ENCODE data around the gene TIRAP.
A peak's percentile ranks its signal among the peaks of the same experiment; 100 is the strongest.
"Not testable (repeated sequence)": the region's sequence is repeated elsewhere in the genome, so short reads cannot be mapped to it uniquely, and the experiment has no call there.

TIRAP gene

GRCh38 chr11:126284829-126285228 is 1.9 kb downstream of the TIRAP start:
- DNase-seq (ENCODE audit: low read depth in 2 of 2), result peak; percentile 80 to 87

GRCh38 chr11:126288237-126288636 is 5.3 kb downstream of the TIRAP start:
- DNase-seq (ENCODE audit: low read depth in 2 of 2), result no peak

GRCh38 chr11:126290887-126291286 is 8.0 kb downstream of the TIRAP start:
- no peak for DNase-seq (ENCODE audit: low read depth in 2 of 2)

- no peak for DNase-seq (ENCODE audit: low read depth in 2 of 2)
Observed at GRCh38 chr11:126293726-126294125, 10.8 kb downstream of the TIRAP start.

- no peak for DNase-seq (ENCODE audit: low read depth in 2 of 2)
Observed at GRCh38 chr11:126297004-126297403, 14.1 kb downstream of the TIRAP start.

GRCh38 chr11:126303623-126304456 is 20.9 kb downstream of the TIRAP start, which contains the start of gene DCPS:
Gene DCPS, plus strand, starts transcription at chr11:126304060. Its CDS starts 21 bp downstream, at chr11:126304081.
- peak; percentile 76 to 78 for DNase-seq (ENCODE audit: low read depth in 2 of 2)

- DNase-seq (ENCODE audit: low read depth in 2 of 2), result no peak
Observed at GRCh38 chr11:126304457-126305075, 21.7 kb downstream of the TIRAP start.

GRCh38 chr11:126305699-126306098 is 22.8 kb downstream of the TIRAP start:
- peak in 1 of 2 donors; percentile 23 for DNase-seq (ENCODE audit: low read depth in 2 of 2)

- no peak for DNase-seq (ENCODE audit: low read depth in 2 of 2)
Observed at GRCh38 chr11:126307706-126308105, 24.8 kb downstream of the TIRAP start.

- no peak for DNase-seq (ENCODE audit: low read depth in 2 of 2)
Observed at GRCh38 chr11:126308271-126308671, 25.4 kb downstream of the TIRAP start.

- not testable (repeated sequence) for DNase-seq (ENCODE audit: low read depth in 2 of 2)
Observed at GRCh38 chr11:126308771-126309170, 25.9 kb downstream of the TIRAP start.

- peak; percentile 27 to 47 for DNase-seq (ENCODE audit: low read depth in 2 of 2)
Observed at GRCh38 chr11:126310200-126310991, 27.5 kb downstream of the TIRAP start.

GRCh38 chr11:126310992-126311310 is 28.1 kb downstream of the TIRAP start:
- DNase-seq (ENCODE audit: low read depth in 2 of 2), result no peak

GRCh38 chr11:126311401-126312291 is 28.8 kb downstream of the TIRAP start:
- DNase-seq (ENCODE audit: low read depth in 2 of 2), result no peak

- DNase-seq (ENCODE audit: low read depth in 2 of 2), result no peak
Observed at GRCh38 chr11:126312961-126313360, 30.1 kb downstream of the TIRAP start.

GRCh38 chr11:126313826-126314225 is 30.9 kb downstream of the TIRAP start:
- DNase-seq (ENCODE audit: low read depth in 2 of 2), result no peak

GRCh38 chr11:126317432-126317755 is 34.5 kb downstream of the TIRAP start:
- no peak for DNase-seq (ENCODE audit: low read depth in 2 of 2)

GRCh38 chr11:126317756-126318573 is 35.1 kb downstream of the TIRAP start:
- DNase-seq (ENCODE audit: low read depth in 2 of 2), result no peak

- no peak for DNase-seq (ENCODE audit: low read depth in 2 of 2)
Observed at GRCh38 chr11:126318574-126319373, 35.9 kb downstream of the TIRAP start.

GRCh38 chr11:126319374-126319740 is 36.5 kb downstream of the TIRAP start:
- no peak for DNase-seq (ENCODE audit: low read depth in 2 of 2)

Data from activated CD4-positive, alpha-beta T cell treated with anti-CD3 and anti-CD28 coated beads for 24 hours (primary cell).